PC-3 (cell line): ENCODE results near the gene KERA. TPM values are rescaled to one million over a fixed set of nuclear protein-coding genes. Genes with fewer than 3 reads are reported as not detected.
A peak's percentile ranks its signal among the peaks of the same experiment; 100 is the strongest.

ENCODE experiments used
- ATAC-seq: fragments of 200-7000 bp; cut with Tn5 transposase; 2 replicates; pipeline ENCODE4 v1.9.1; 2020; ENCODE audit warnings: mild to moderate bottlenecking, moderate library complexity
- BruUV-seq: library from RNA; stranded (reverse); fragments of 400-500 nt; replicated peaks from 2 replicates; lab custom pipeline; 2021; lab: Mats Ljungman, UMichigan
- CTCF ChIA-PET: fragments of 300-600 bp; sonication (Branson Sonifier 250); formaldehyde crosslinking; loops from one replicate; lab custom pipeline; 2022; ENCODE audit warnings: antibody characterized with exemption; lab: Charles Lee
- POLR2A ChIA-PET: fragments of 300-600 bp; sonication (Branson Sonifier 250); formaldehyde crosslinking; loops from one replicate; lab custom pipeline; 2022; ENCODE audit warnings: antibody characterized with exemption; ENCODE audit not compliant: unreplicated experiment; lab: Charles Lee
- DNase-seq: peaks from one replicate; pipeline ENCODE4 v3.0.0-alpha.2; 2015
- H2AFZ ChIP-seq: fragments of 300-600 bp; sonication (generic); 2 replicates; pipeline ENCODE4 v1.6.0; 2016; ENCODE audit warnings: antibody characterized with exemption, low read length
- H3F3A ChIP-seq: fragments of 300-600 bp; sonication (generic); one replicate; pipeline ENCODE4 v1.6.0; 2017; ENCODE audit warnings: antibody characterized with exemption, low read length, control low read depth, mild to moderate bottlenecking; ENCODE audit not compliant: unreplicated experiment
- H3K27ac ChIP-seq: fragments of 300-600 bp; sonication (generic); 2 replicates; pipeline ENCODE4 v1.5.1; 2016; ENCODE audit warnings: mild to moderate bottlenecking, low read length
- H3K27me3 ChIP-seq: fragments of 300-600 bp; sonication (generic); 2 replicates; pipeline ENCODE4 v1.6.1; 2016; ENCODE audit warnings: low read length, mixed read lengths
- H3K36me3 ChIP-seq: fragments of 300-600 bp; sonication (generic); 2 replicates; pipeline ENCODE4 v1.6.1; 2016; ENCODE audit warnings: low read depth, mixed run types, low read length, mixed read lengths
- H3K4me1 ChIP-seq: fragments of 300-600 bp; sonication (generic); 2 replicates; pipeline ENCODE4 v1.5.1; 2016; ENCODE audit warnings: low read length; ENCODE audit not compliant: insufficient read depth
- H3K4me2 ChIP-seq: fragments of 300-600 bp; sonication (generic); 2 replicates; pipeline ENCODE4 v1.6.0; 2016; ENCODE audit warnings: low read length
- H3K4me3 ChIP-seq: fragments of 300-600 bp; sonication (generic); 2 replicates; pipeline ENCODE4 v1.5.1; 2016; ENCODE audit warnings: mild to moderate bottlenecking, low read length, mixed read lengths
- H3K79me2 ChIP-seq: fragments of 300-600 bp; sonication (generic); 2 replicates; pipeline ENCODE4 v1.6.1; 2017; ENCODE audit warnings: low read length, mixed read lengths
- H3K9ac ChIP-seq: fragments of 300-600 bp; sonication (generic); 2 replicates; pipeline ENCODE4 v1.6.0; 2016; ENCODE audit warnings: mild to moderate bottlenecking, low read length
- H3K9me2 ChIP-seq: fragments of 300-600 bp; sonication (generic); replicated peaks from 2 replicates; pipeline ENCODE4 v1.6.1; 2016; ENCODE audit warnings: mixed run types, low read length, mixed read lengths
- H3K9me3 ChIP-seq: fragments of 300-600 bp; sonication (generic); 2 replicates; pipeline ENCODE4 v1.6.1; 2016; ENCODE audit warnings: low read length, mixed read lengths
- H4K20me1 ChIP-seq: fragments of 300-600 bp; sonication (generic); 2 replicates; pipeline ENCODE4 v1.6.1; 2016; ENCODE audit warnings: low read length, mixed read lengths
- CTCF ChIP-seq: fragments of 300-600 bp; sonication (generic); conservative IDR thresholded peaks from 2 replicates; pipeline ENCODE4 v1.5.1; 2017; ENCODE audit warnings: antibody characterized with exemption, low read depth, mild to moderate bottlenecking, low read length
- EZH2 ChIP-seq: fragments of 300-600 bp; sonication (generic); IDR thresholded peaks from one replicate; pipeline ENCODE4 v1.6.1; 2017; ENCODE audit warnings: antibody characterized with exemption, mild to moderate bottlenecking, low read length; ENCODE audit not compliant: unreplicated experiment
- EZH2phosphoT487 ChIP-seq: fragments of 300-600 bp; sonication (generic); IDR thresholded peaks from 2 replicates; pipeline ENCODE4 v1.6.1; 2018; ENCODE audit warnings: mild to moderate bottlenecking, antibody characterized with exemption, low read length, borderline replicate concordance
- intact Hi-C: fragments of 100-400 bp; cut with micrococcal nuclease; formaldehyde crosslinking; loops from 2 replicates; pipeline ENCODE4 v1.9.0; 2023
- total RNA-seq: library from RNA; depleted of rRNA; stranded (reverse); fragments of >200 nt; gene quantifications from 2 replicates; pipeline ENCODE4 v1.2.3, GENCODE V29; 2014

The KERA gene
- total RNA-seq, 1 experiment from 2014 or later: not detected

- H3K9me2 ChIP-seq: no peaks in the 10 kb centered on the region
- CTCF ChIA-PET: interaction anchor here (0.9 kb wide), 1 partner anchor 9 kb away, joined by 3 read pairs; no protein-coding TSS in a partner anchor
- no peak for ATAC-seq
- H4K20me1 ChIP-seq: no peaks in the 10 kb centered on the region
- no peak overlapping the region for H2AFZ ChIP-seq
- H3K4me2 ChIP-seq: peak overlapping the region; percentile 47
- H3K27me3 ChIP-seq: no peaks in the 10 kb centered on the region
- peaks cover 21% of the 10 kb centered on the region for H3K4me1 ChIP-seq
- H3K79me2 ChIP-seq: no peaks in the 10 kb centered on the region
- H3F3A ChIP-seq: no peaks in the 10 kb centered on the region
- TF ChIP-seq EZH2phosphoT487: no peak
- no peak for TF ChIP-seq CTCF
- TF ChIP-seq EZH2: no peak
- H3K27ac ChIP-seq: no peak overlapping the region
- no peaks in the 10 kb centered on the region for H3K9me3 ChIP-seq
- DNase-seq: peak; percentile 8
- no peak overlapping the region for H3K9ac ChIP-seq
- H3K4me3 ChIP-seq: no peak overlapping the region
- no TSS peak for BruUV-seq
- POLR2A ChIA-PET: no interaction called here
- no peaks in the 10 kb centered on the region for H3K36me3 ChIP-seq
- intact Hi-C loops: no loop called here
Measured at GRCh38 chr12:91099341-91099740, 41.5 kb upstream of the KERA start.

- peak; percentile 77 for DNase-seq
- intact Hi-C loops: no loop called here
- H3K27ac ChIP-seq: no peak overlapping the region
- H3K9ac ChIP-seq: no peak overlapping the region
- peaks cover 25% of the 10 kb centered on the region for H3K4me1 ChIP-seq
- H3K4me2 ChIP-seq: peak overlapping the region; percentile 47
- no peak for TF ChIP-seq EZH2phosphoT487
- TF ChIP-seq EZH2: no peak
- no peak for TF ChIP-seq CTCF
- no peak overlapping the region for H3K4me3 ChIP-seq
- no peaks in the 10 kb centered on the region for H3K27me3 ChIP-seq
- ChIA-PET POLR2A (no interaction called here), CTCF (interaction anchor here (0.9 kb wide), 1 partner anchor 10 kb away, joined by 3 read pairs; no protein-coding TSS in a partner anchor)
- no peaks in the 10 kb centered on the region for H4K20me1 ChIP-seq
- no peaks in the 10 kb centered on the region for H3K36me3 ChIP-seq
- no peaks in the 10 kb centered on the region for H3F3A ChIP-seq
- BruUV-seq: no TSS peak
- H2AFZ ChIP-seq: no peak overlapping the region
- no peaks in the 10 kb centered on the region for H3K79me2 ChIP-seq
- no peaks in the 10 kb centered on the region for H3K9me3 ChIP-seq
- ATAC-seq: peak; percentile 97
- no peaks in the 10 kb centered on the region for H3K9me2 ChIP-seq
Measured at GRCh38 chr12:91098941-91099340, 41.1 kb upstream of the KERA start.

GRCh38 chr12:91098461-91098860, 40.6 kb upstream of the KERA start:
- no TSS peak for BruUV-seq
- intact Hi-C loops: no loop called here
- Histone ChIP-seq H3K9me3 (no peaks in the 10 kb centered on the region), H3K4me1 (peaks cover 30% of the 10 kb centered on the region), H3F3A (no peaks in the 10 kb centered on the region), H3K9me2 (no peaks in the 10 kb centered on the region), H3K4me2 (peak overlapping the region; percentile 47), H2AFZ (no peak overlapping the region), H3K9ac (no peak overlapping the region), H3K27ac (no peak overlapping the region), H3K27me3 (no peaks in the 10 kb centered on the region), H3K4me3 (no peak overlapping the region), H4K20me1 (no peaks in the 10 kb centered on the region), H3K36me3 (no peaks in the 10 kb centered on the region), H3K79me2 (no peaks in the 10 kb centered on the region)
- ATAC-seq: peak; percentile 25
- no peak for DNase-seq
- CTCF ChIA-PET: interaction anchor here (0.9 kb wide), 1 partner anchor 10 kb away, joined by 3 read pairs; no protein-coding TSS in a partner anchor
- POLR2A ChIA-PET: no interaction called here
- no peak for TF ChIP-seq EZH2
- TF ChIP-seq EZH2phosphoT487: no peak
- TF ChIP-seq CTCF: no peak
